Ishikawa (cell line): Measurements from ENCODE around the gene SPACDR.

ENCODE experiments used
- CEBPB ChIP-seq: IDR thresholded peaks from 2 replicates; pipeline ENCODE4 v1.6.1; 2012
- CREB1 ChIP-seq: IDR thresholded peaks from 2 replicates; pipeline ENCODE4 v1.6.1; 2012; ENCODE audit warnings: low read depth
- EGR1 ChIP-seq: IDR thresholded peaks from 2 replicates; pipeline ENCODE4 v1.6.1; 2012
- EP300 ChIP-seq: IDR thresholded peaks from 2 replicates; pipeline ENCODE4 v1.6.1; 2012; ENCODE audit warnings: borderline replicate concordance
- FOXM1 ChIP-seq: IDR thresholded peaks from 2 replicates; pipeline ENCODE4 v1.6.1; 2012; ENCODE audit warnings: low read depth, borderline replicate concordance
- MAX ChIP-seq: IDR thresholded peaks from 2 replicates; pipeline ENCODE4 v1.6.1; 2012
- NFIC ChIP-seq: IDR thresholded peaks from 2 replicates; pipeline ENCODE4 v1.6.1; 2012
- RAD21 ChIP-seq: IDR thresholded peaks from 2 replicates; pipeline ENCODE4 v1.6.1; 2012; ENCODE audit warnings: low read depth
- REST ChIP-seq: IDR thresholded peaks from 2 replicates; pipeline ENCODE4 v1.6.1; 2012; ENCODE audit warnings: low read depth, mild to moderate bottlenecking
- TAF1 ChIP-seq: IDR thresholded peaks from 2 replicates; pipeline ENCODE4 v1.6.1; 2012; ENCODE audit warnings: low read depth, mild to moderate bottlenecking
- TCF12 ChIP-seq: IDR thresholded peaks from 2 replicates; pipeline ENCODE4 v1.6.1; 2012; ENCODE audit warnings: low read depth
- TEAD4 ChIP-seq: IDR thresholded peaks from 2 replicates; pipeline ENCODE4 v1.6.1; 2012
- USF1 ChIP-seq: IDR thresholded peaks from 2 replicates; pipeline ENCODE4 v1.6.1; 2012
- YY1 ChIP-seq: IDR thresholded peaks from 2 replicates; pipeline ENCODE4 v1.6.1; 2012; ENCODE audit warnings: low read depth
- ZBTB7A ChIP-seq: IDR thresholded peaks from 2 replicates; pipeline ENCODE4 v1.6.1; 2012; ENCODE audit warnings: low read depth

The SPACDR gene

GRCh38 chr7:100423315-100423714 is 40.7 kb downstream of the SPACDR start:
- TF ChIP-seq FOXM1 = no peak

GRCh38 chr7:100419660-100420226 is 44.3 kb downstream of the SPACDR start:
- no peak for TF ChIP-seq TAF1
- TF ChIP-seq TCF12 = no peak
- TF ChIP-seq RAD21 = no peak
- no peak for TF ChIP-seq FOXM1
- TF ChIP-seq USF1 = no peak
- TF ChIP-seq TEAD4 = no peak
- no peak for TF ChIP-seq EP300
- TF ChIP-seq REST = no peak
- no peak for TF ChIP-seq YY1
- TF ChIP-seq MAX = no peak
- TF ChIP-seq NFIC = no peak
- TF ChIP-seq CREB1 = no peak
- TF ChIP-seq EGR1 = no peak
- no peak for TF ChIP-seq CEBPB
- TF ChIP-seq ZBTB7A = no peak

GRCh38 chr7:100418930-100419659 is 45.0 kb downstream of the SPACDR start:
- no peak for TF ChIP-seq EGR1
- TF ChIP-seq YY1 = no peak
- TF ChIP-seq CEBPB = no peak
- TF ChIP-seq CREB1 = no peak
- no peak for TF ChIP-seq TCF12
- TF ChIP-seq USF1 = no peak

- no peak for TF ChIP-seq EP300
- no peak for TF ChIP-seq TCF12
Measured at GRCh38 chr7:100415448-100415847, 48.6 kb downstream of the SPACDR start.

- TF ChIP-seq TAF1 = no peak
- TF ChIP-seq USF1 = no peak
Measured at GRCh38 chr7:100413889-100414288, 50.2 kb downstream of the SPACDR start.

- no peak for TF ChIP-seq TCF12
- TF ChIP-seq TEAD4 = no peak
- no peak for TF ChIP-seq CEBPB
- no peak for TF ChIP-seq USF1
- no peak for TF ChIP-seq TAF1
- TF ChIP-seq NFIC = no peak
- no peak for TF ChIP-seq MAX
- TF ChIP-seq RAD21 = no peak
- no peak for TF ChIP-seq REST
- TF ChIP-seq EP300 = no peak
- TF ChIP-seq CREB1 = no peak
Measured at GRCh38 chr7:100413346-100413745, 50.7 kb downstream of the SPACDR start.
